ENCODE data around the gene MMS22L.

MMS22L gene

GRCh38 chr6:97102145-97102790 lies 180.7 kb downstream of the MMS22L start:
- no peak for DNase-seq (ENCODE audit: low read depth in 1 of 2, low spot score in 1 of 2)
- TF ChIP-seq REST (IDR thresholded peaks at IDR 0.05; ENCODE audit: insufficient replicate concordance, low read depth) (no peak), GABPA (IDR thresholded peaks at IDR 0.05; ENCODE audit: low read depth) (no peak), POLR2AphosphoS5 (IDR thresholded peaks at IDR 0.05; ENCODE audit: low read depth) (no peak)

GRCh38 chr6:97100696-97101095 lies 182.3 kb downstream of the MMS22L start:
- no peak overlapping the region for H3K27ac ChIP-seq (replicated peaks)
- DNase-seq (ENCODE audit: low read depth in 1 of 2, low spot score in 1 of 2) = no peak
- H3K27me3 ChIP-seq (ENCODE audit: insufficient read depth, poor library complexity, severe bottlenecking) = no peaks in the 10 kb centered on the region
- H3K4me3 ChIP-seq (replicated peaks; ENCODE audit: insufficient read depth, low read length) = no peak overlapping the region
- no peak for TF ChIP-seq GABPA (IDR thresholded peaks at IDR 0.05; ENCODE audit: low read depth)
- no peak for TF ChIP-seq POLR2AphosphoS5 (IDR thresholded peaks at IDR 0.05; ENCODE audit: low read depth)

More at GRCh38 chr6:97102145-97102790, 180.7 kb downstream of the MMS22L start:
- no peaks in the 10 kb centered on the region for H3K27me3 ChIP-seq (ENCODE audit: insufficient read depth, poor library complexity, severe bottlenecking)
- no peak overlapping the region for H3K4me3 ChIP-seq (replicated peaks; ENCODE audit: insufficient read depth, low read length)
- H3K27ac ChIP-seq (replicated peaks) = no peak overlapping the region

GRCh38 chr6:97097068-97098047 lies 185.7 kb downstream of the MMS22L start:
- H3K27ac ChIP-seq (replicated peaks) = no peak overlapping the region
- no peak for DNase-seq (ENCODE audit: low read depth in 1 of 2, low spot score in 1 of 2)
- H3K4me3 ChIP-seq (replicated peaks; ENCODE audit: insufficient read depth, low read length) = no peak overlapping the region
- no peaks in the 10 kb centered on the region for H3K27me3 ChIP-seq (ENCODE audit: insufficient read depth, poor library complexity, severe bottlenecking)
- TF ChIP-seq CTCF (IDR thresholded peaks at IDR 0.05; ENCODE audit: insufficient read depth, low read length) = no peak
- TF ChIP-seq SPI1 (IDR thresholded peaks at IDR 0.05; ENCODE audit: borderline replicate concordance, low read depth) = no peak
- TF ChIP-seq POLR2AphosphoS5 (IDR thresholded peaks at IDR 0.05; ENCODE audit: low read depth) = no peak
- TF ChIP-seq REST (IDR thresholded peaks at IDR 0.05; ENCODE audit: insufficient replicate concordance, low read depth) = no peak
- TF ChIP-seq GABPA (IDR thresholded peaks at IDR 0.05; ENCODE audit: low read depth) = no peak

GRCh38 chr6:97095311-97095850 lies 187.6 kb downstream of the MMS22L start:
- no peak overlapping the region for H3K4me3 ChIP-seq (replicated peaks; ENCODE audit: insufficient read depth, low read length)
- TF ChIP-seq REST (IDR thresholded peaks at IDR 0.05; ENCODE audit: insufficient replicate concordance, low read depth) (no peak), SPI1 (IDR thresholded peaks at IDR 0.05; ENCODE audit: borderline replicate concordance, low read depth) (no peak), GABPA (IDR thresholded peaks at IDR 0.05; ENCODE audit: low read depth) (no peak), CTCF (IDR thresholded peaks at IDR 0.05; ENCODE audit: insufficient read depth, low read length) (no peak), POLR2AphosphoS5 (IDR thresholded peaks at IDR 0.05; ENCODE audit: low read depth) (no peak)
- no peaks in the 10 kb centered on the region for H3K27me3 ChIP-seq (ENCODE audit: insufficient read depth, poor library complexity, severe bottlenecking)
- DNase-seq (ENCODE audit: low read depth in 1 of 2, low spot score in 1 of 2) = no peak
- H3K27ac ChIP-seq (replicated peaks) = no peak overlapping the region

Data from HL-60 (cell line).